Loucy (cell line): ENCODE results near the gene ULBP1.

Source experiments
- H2AFZ ChIP-seq: fragments of 200-600 bp; sonication (generic); 2 replicates; pipeline ENCODE4 v1.6.0; 2016; ENCODE audit warnings: antibody characterized with exemption, mild to moderate bottlenecking, low read length, moderate library complexity
- H3F3A ChIP-seq: fragments of 200-600 bp; 2 replicates; pipeline ENCODE4 v1.6.0; 2016; ENCODE audit warnings: antibody characterized with exemption, low read depth, mild to moderate bottlenecking
- H3K27me3 ChIP-seq: fragments of 200-600 bp; sonication (generic); 2 replicates; pipeline ENCODE4 v1.6.1; 2014; ENCODE audit warnings: low read length, mild to moderate bottlenecking; ENCODE audit not compliant: insufficient read depth, poor library complexity, severe bottlenecking
- H3K36me3 ChIP-seq: fragments of 200-600 bp; sonication (generic); 2 replicates; pipeline ENCODE4 v1.6.1; 2016; ENCODE audit warnings: low read length; ENCODE audit not compliant: insufficient read depth
- H3K4me1 ChIP-seq: fragments of 200-600 bp; sonication (generic); 2 replicates; pipeline ENCODE4 v1.5.1; 2014; ENCODE audit warnings: low read length, mild to moderate bottlenecking; ENCODE audit not compliant: insufficient read depth, poor library complexity, severe bottlenecking
- H3K4me2 ChIP-seq: fragments of 200-600 bp; sonication (generic); 2 replicates; pipeline ENCODE4 v1.6.0; 2014; ENCODE audit warnings: antibody characterized with exemption, low read length, low read depth, mild to moderate bottlenecking; ENCODE audit not compliant: poor library complexity, severe bottlenecking
- H3K4me3 ChIP-seq: fragments of 200-600 bp; sonication (generic); 2 replicates; pipeline ENCODE4 v1.5.1; 2014; ENCODE audit warnings: low read length, mild to moderate bottlenecking, mixed read lengths; ENCODE audit not compliant: poor library complexity, severe bottlenecking
- H3K79me2 ChIP-seq: fragments of 200-600 bp; sonication (generic); 2 replicates; pipeline ENCODE4 v1.6.1; 2014; ENCODE audit warnings: low read length; ENCODE audit not compliant: insufficient read depth
- H3K9ac ChIP-seq: fragments of 200-600 bp; sonication (generic); 2 replicates; pipeline ENCODE4 v1.6.0; 2014; ENCODE audit warnings: mild to moderate bottlenecking, low read depth, low read length, moderate library complexity; ENCODE audit not compliant: poor library complexity, severe bottlenecking
- H3K9me2 ChIP-seq: fragments of 200-600 bp; sonication (generic); replicated peaks from 2 replicates; pipeline ENCODE4 v1.6.1; 2016; ENCODE audit warnings: low read depth, low read length, mixed read lengths
- H3K9me3 ChIP-seq: fragments of 200-600 bp; sonication (generic); 2 replicates; pipeline ENCODE4 v1.6.1; 2014; ENCODE audit warnings: mild to moderate bottlenecking, antibody characterized with exemption, low read length, low read depth; ENCODE audit not compliant: insufficient read depth
- H4K20me1 ChIP-seq: fragments of 200-600 bp; sonication (generic); 2 replicates; pipeline ENCODE4 v1.6.0; 2014; ENCODE audit warnings: antibody characterized with exemption, low read length, mild to moderate bottlenecking; ENCODE audit not compliant: insufficient read depth, poor library complexity, severe bottlenecking
- CTCF ChIP-seq: fragments of 200-600 bp; sonication (generic); conservative IDR thresholded peaks from 2 replicates; pipeline ENCODE4 v1.5.1; 2014; ENCODE audit warnings: mild to moderate bottlenecking, antibody characterized with exemption, low read length
- EZH2phosphoT487 ChIP-seq: fragments of 200-600 bp; IDR thresholded peaks from 2 replicates; pipeline ENCODE4 v1.6.1; 2018; ENCODE audit warnings: antibody characterized with exemption, mild to moderate bottlenecking, moderate library complexity, borderline replicate concordance

ULBP1 gene

DNA sequence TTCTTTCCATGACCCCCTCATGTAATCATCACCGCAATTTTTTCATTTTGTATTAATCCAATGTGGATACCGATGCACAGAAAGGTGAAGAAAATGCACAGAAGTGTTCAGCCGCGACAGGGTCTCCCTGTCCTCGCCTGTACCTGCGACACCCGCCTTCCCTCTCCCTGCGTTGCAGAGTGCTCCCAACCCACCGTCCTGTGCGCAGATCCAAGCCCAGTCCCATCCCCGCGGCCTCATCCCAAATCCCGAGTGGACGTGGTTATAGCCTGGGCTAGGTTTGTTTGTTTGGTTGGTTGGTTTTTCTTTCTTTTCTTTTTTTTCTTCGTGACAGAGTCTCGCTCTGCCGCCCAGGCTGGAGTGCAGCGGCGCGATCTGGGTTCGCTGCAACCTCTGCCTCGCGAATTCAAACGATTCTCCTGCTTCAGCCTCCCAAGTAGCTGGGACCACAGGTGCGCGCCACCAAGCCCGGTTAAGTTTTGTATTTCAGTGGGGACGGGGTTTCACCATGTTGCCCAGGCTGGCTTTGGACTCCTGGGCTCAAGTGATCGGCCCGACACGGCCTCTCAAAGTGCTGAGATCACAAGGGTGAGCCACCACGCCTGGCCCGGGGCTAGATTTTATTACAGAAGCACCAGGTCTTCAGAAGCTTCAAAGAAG lies 40.3 kb upstream of the ULBP1 start:
- no peaks in the 10 kb centered on the region for H3K79me2 ChIP-seq
- TF ChIP-seq CTCF (no peak), EZH2phosphoT487 (no peak)
- peaks cover 8% of the 10 kb centered on the region for H3K4me1 ChIP-seq
- H3K9me3 ChIP-seq = no peaks in the 10 kb centered on the region
- peak overlapping the region; percentile 62 for H3K4me3 ChIP-seq
- H3K27me3 ChIP-seq = no peaks in the 10 kb centered on the region
- peak overlapping the region; percentile 65 for H3K4me2 ChIP-seq
- H3K36me3 ChIP-seq = no peaks in the 10 kb centered on the region
- no peak overlapping the region for H2AFZ ChIP-seq
- no peaks in the 10 kb centered on the region for H4K20me1 ChIP-seq
- no peaks in the 10 kb centered on the region for H3F3A ChIP-seq
- H3K9ac ChIP-seq = no peak overlapping the region
- no peaks in the 10 kb centered on the region for H3K9me2 ChIP-seq

GRCh38 chr6:149924206-149924932 lies 39.4 kb upstream of the ULBP1 start:
- H3K9ac ChIP-seq = no peak overlapping the region
- H3F3A ChIP-seq = no peaks in the 10 kb centered on the region
- H3K27me3 ChIP-seq = no peaks in the 10 kb centered on the region
- no peaks in the 10 kb centered on the region for H3K36me3 ChIP-seq
- no peaks in the 10 kb centered on the region for H3K79me2 ChIP-seq
- H3K9me2 ChIP-seq = no peaks in the 10 kb centered on the region
- TF ChIP-seq CTCF = no peak
- H4K20me1 ChIP-seq = no peaks in the 10 kb centered on the region
- no peak overlapping the region for H2AFZ ChIP-seq
- H3K9me3 ChIP-seq = no peaks in the 10 kb centered on the region
- H3K4me2 ChIP-seq = no peak overlapping the region
- peaks cover 8% of the 10 kb centered on the region for H3K4me1 ChIP-seq
- no peak overlapping the region for H3K4me3 ChIP-seq

DNA sequence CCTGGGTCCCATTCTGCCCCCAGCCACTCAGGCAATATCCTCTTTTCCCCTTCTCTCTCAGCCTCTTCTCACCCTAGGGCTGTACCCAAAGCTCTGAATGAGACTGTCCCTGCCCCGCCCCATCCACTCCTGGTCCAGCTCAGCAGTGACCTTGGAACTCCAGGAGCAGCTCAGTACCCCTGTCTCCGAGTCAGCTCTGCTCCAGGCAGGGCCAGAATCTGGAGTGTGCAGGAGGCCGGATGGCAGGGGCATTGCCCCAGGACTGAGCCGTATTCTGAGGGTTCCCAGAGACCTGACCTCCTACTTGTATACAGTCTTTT lies 38.9 kb upstream of the ULBP1 start:
- H3F3A ChIP-seq = no peaks in the 10 kb centered on the region
- no peaks in the 10 kb centered on the region for H3K79me2 ChIP-seq
- no peak overlapping the region for H3K4me2 ChIP-seq
- H3K4me1 ChIP-seq = peaks cover 8% of the 10 kb centered on the region
- H3K27me3 ChIP-seq = no peaks in the 10 kb centered on the region
- no peaks in the 10 kb centered on the region for H3K36me3 ChIP-seq
- no peak overlapping the region for H3K4me3 ChIP-seq
- H3K9me2 ChIP-seq = no peaks in the 10 kb centered on the region
- TF ChIP-seq EZH2phosphoT487 (no peak), CTCF (no peak)
- no peaks in the 10 kb centered on the region for H4K20me1 ChIP-seq
- H2AFZ ChIP-seq = peak overlapping the region; percentile 75; the same call in 1 of the 2 replicates
- no peaks in the 10 kb centered on the region for H3K9me3 ChIP-seq
- no peak overlapping the region for H3K9ac ChIP-seq
